ENCODE results near the gene XYLT1.

DNA sequence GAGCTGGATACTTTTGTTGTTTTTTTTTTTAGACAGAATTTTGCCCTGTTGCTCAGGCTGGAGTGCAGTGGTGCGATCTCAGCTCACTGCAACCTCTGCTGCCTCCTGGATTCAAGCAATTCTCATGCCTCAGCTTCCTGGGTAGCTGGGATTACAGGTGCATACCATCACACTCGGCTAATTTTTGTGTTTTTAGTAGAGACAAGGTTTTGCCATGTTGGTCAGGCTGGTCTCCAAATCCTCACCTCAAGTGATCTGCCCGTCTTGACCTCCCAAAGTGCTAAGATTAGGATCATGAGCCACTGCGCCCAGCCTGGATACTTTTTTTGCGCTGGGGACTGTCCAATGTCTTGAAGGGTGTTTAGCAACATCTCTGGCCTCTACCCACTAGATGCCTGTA, 32.6 kb upstream of the XYLT1 start:
- TF ChIP-seq, protein P1, sequence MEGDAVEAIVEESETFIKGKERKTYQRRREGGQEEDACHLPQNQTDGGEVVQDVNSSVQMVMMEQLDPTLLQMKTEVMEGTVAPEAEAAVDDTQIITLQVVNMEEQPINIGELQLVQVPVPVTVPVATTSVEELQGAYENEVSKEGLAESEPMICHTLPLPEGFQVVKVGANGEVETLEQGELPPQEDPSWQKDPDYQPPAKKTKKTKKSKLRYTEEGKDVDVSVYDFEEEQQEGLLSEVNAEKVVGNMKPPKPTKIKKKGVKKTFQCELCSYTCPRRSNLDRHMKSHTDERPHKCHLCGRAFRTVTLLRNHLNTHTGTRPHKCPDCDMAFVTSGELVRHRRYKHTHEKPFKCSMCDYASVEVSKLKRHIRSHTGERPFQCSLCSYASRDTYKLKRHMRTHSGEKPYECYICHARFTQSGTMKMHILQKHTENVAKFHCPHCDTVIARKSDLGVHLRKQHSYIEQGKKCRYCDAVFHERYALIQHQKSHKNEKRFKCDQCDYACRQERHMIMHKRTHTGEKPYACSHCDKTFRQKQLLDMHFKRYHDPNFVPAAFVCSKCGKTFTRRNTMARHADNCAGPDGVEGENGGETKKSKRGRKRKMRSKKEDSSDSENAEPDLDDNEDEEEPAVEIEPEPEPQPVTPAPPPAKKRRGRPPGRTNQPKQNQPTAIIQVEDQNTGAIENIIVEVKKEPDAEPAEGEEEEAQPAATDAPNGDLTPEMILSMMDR (IDR thresholded peaks at IDR 0.05) = no peak
- TF ChIP-seq POLR2A (IDR thresholded peaks at IDR 0.05) = no peak

Measured in esophagus squamous epithelium (tissue), 4 donors.